ENCODE measurements around the gene ORC1.

DNA sequence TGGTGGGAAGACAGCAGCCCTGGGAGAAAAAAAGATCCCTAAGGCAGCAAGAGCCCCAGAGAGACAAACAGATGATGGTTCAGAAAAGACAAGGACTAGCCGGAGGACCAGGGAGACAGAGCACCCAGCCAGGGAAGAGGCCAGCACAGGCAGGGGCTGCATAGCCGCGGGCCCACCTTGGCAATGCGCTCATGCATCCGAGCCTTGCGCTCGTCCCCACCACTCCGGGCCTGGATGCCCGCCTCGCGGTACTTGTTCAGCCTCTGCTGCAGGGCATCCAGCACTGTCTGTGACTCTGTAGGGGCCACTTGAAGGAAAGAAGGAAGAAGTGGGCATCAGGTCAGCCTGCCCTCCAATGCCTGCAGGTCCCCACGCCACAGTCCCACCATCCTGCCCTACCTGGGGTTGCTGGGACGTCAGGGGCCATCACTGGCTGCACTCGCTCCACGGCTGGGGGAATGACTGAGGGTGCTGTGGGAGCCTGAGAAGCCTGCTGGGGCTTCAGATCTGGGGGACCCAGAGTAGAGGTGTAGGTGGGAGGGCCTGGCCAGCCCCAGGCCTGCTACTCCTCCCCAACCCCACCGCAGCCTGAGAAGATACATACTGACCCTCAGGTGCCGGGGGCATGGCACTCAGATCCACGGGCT is 45.2 kb downstream of the ORC1 start:
- TF ChIP-seq CTCF (conservative IDR thresholded peaks at IDR 0.05; ENCODE audit: low read depth in 2 of 2), result no peak
- TF ChIP-seq POLR2AphosphoS5 (IDR thresholded peaks at IDR 0.05; ENCODE audit: low read depth), result no peak
- TF ChIP-seq JUNB (IDR thresholded peaks at IDR 0.05; ENCODE audit: unreplicated experiment), result no peak
- TF ChIP-seq, protein P1, sequence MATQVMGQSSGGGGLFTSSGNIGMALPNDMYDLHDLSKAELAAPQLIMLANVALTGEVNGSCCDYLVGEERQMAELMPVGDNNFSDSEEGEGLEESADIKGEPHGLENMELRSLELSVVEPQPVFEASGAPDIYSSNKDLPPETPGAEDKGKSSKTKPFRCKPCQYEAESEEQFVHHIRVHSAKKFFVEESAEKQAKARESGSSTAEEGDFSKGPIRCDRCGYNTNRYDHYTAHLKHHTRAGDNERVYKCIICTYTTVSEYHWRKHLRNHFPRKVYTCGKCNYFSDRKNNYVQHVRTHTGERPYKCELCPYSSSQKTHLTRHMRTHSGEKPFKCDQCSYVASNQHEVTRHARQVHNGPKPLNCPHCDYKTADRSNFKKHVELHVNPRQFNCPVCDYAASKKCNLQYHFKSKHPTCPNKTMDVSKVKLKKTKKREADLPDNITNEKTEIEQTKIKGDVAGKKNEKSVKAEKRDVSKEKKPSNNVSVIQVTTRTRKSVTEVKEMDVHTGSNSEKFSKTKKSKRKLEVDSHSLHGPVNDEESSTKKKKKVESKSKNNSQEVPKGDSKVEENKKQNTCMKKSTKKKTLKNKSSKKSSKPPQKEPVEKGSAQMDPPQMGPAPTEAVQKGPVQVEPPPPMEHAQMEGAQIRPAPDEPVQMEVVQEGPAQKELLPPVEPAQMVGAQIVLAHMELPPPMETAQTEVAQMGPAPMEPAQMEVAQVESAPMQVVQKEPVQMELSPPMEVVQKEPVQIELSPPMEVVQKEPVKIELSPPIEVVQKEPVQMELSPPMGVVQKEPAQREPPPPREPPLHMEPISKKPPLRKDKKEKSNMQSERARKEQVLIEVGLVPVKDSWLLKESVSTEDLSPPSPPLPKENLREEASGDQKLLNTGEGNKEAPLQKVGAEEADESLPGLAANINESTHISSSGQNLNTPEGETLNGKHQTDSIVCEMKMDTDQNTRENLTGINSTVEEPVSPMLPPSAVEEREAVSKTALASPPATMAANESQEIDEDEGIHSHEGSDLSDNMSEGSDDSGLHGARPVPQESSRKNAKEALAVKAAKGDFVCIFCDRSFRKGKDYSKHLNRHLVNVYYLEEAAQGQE (IDR thresholded peaks at IDR 0.05; ENCODE audit: unreplicated experiment), result no peak
- no peak for TF ChIP-seq EZH2 (IDR thresholded peaks at IDR 0.05; ENCODE audit: low read depth, unreplicated experiment)
- no peak for TF ChIP-seq ZNF331 (CRISPR knock-in tag; IDR thresholded peaks at IDR 0.05; ENCODE audit: low read depth)

All from GM23338 (cell line).